ENCODE results near the gene RFLNA.

Gene RFLNA

DNA sequence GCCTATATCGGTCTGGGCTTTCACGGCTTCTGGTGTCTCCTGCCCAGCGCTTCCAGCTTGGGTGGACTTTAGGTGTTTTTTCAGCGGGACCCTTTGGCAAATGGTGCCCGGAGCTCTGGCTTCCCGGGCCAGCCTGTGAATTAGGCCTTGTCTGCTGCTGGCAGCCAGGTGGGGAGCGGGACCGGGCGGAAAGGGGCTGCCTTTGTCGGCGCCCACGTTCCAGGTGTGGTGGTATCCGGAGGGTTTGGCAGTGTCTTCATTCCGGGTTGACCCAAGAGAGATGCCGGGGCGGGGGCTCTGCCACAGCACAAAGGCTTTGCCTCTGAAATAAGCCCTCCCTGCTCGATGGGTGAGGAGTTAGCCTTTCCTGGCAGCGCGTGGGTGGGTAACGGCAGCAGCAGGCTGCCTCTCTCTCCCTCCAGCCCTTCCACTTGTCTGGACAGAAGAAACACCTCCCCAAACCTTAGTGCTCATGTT, 9.5 kb downstream of the RFLNA start:
- DNase-seq, result no peak

DNA sequence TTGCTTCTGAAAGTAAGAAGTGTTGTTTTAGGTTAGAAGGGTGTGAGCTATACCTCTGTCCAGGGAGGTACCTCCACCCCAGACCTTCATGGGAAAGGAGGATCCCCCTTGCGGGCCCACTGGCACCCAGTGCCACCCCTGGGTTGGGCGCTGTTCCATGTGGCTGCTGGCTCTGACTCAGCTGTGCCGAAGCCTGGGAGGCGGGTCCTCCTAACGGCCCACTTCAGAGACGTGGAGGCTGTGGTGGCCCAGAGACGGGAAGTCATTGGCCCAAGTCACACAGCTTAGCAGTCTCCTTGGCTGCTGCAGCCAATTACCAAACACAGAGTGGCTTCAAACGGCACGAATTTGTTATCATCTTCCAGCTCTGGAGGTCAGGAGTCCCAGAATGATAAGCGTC, 10.2 kb downstream of the RFLNA start:
- no peak for DNase-seq

DNA sequence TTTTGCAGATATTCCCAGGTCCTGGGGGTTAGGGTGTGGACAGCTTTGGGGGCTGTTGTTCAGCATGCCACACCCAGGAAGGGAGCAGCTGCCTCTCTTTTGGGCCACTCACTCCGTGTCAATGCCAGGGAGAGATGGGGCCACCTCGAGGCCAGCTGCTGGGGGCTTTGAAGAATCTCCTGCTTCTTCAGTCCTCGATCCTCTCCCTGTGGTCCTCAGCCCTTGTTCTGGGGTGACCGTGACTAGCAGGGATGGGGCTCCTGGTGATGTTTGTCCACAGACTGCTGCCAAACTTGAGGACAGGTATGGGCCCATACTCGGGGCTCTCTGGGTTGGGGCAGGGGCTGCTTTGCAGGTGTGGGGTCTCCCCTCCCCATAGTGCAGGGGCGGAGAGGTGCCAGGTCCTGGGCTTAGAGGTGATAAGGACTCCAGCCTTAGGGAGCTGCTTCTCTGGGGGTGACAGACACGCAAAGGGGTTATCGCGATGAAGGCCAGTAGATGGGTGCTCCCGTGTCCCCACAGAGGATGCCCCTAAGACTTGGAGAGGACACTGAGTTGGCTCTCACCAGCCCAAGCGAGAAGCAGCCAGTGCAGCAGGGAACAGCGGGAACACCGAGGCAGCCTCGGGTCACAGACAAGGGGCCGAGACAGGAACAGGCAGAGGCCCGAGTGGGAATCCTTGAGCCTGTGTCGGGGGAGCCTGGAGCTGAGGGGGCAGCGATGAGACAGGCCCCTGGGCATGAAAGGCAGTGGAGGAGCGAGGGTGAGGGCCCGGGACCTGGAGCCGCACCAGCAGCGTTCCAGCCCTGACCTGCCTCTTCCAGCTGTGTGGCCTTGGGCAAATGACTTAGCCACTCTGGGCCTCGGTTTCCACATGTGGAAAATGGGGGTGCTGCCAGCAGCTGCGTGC, 11.1 kb downstream of the RFLNA start:
- DNase-seq, result no peak

DNA sequence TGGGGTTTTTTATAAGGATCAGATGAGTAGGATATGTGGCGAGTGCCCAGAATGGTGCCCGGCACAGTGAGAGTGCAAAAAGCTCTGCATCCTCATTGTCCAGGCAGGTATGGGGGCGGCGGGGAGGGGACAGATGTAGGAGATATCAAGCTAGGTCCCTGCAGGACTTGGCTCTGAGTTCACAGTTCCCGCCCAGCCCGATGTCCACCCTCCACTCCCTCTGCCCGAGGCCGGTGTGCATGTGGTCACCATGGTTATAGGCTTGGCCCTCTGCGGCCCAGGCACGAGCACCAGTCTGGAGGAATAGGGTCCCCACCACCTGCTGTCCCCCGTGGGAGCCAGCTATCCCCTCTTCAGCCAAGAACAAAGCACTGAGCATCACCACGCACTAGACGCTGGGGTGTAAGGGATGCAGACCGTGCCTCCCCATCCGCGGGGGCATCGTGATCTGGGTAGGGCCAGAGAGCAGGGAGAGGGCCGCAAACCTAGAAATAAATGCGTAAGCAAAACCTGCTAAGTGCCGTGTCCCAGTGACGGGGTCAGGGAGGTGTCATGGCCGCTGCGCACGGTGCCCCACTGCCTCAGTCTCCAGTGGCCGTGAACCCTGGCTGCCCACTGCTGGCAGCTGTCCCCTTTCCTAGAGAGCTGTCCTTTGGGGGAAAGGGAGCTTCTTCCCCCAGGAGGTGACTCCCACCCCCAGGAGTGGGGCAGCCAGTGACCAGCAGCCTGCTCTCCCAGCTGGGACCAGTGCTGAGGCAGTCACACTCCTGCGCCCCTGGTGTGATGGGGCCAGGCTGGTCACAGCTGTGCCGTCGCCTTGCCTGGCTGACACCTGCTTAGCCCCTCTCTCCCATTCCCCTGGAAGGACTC, 12.0 kb downstream of the RFLNA start:
- DNase-seq, result no peak

DNA sequence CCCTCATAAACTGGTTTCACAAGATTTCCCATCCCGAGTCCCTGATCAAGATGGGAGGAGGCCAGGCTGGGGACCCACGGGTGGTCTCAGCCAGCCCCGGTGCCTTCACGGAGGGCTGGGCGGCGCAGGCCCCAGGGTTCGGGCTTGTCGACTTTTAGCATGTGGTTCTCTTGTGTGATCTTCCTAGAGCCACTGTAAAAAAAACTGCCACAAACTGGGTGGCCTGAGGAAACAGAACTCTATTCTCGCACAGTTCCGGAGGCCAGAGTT, 12.6 kb downstream of the RFLNA start:
- no peak for DNase-seq

DNA sequence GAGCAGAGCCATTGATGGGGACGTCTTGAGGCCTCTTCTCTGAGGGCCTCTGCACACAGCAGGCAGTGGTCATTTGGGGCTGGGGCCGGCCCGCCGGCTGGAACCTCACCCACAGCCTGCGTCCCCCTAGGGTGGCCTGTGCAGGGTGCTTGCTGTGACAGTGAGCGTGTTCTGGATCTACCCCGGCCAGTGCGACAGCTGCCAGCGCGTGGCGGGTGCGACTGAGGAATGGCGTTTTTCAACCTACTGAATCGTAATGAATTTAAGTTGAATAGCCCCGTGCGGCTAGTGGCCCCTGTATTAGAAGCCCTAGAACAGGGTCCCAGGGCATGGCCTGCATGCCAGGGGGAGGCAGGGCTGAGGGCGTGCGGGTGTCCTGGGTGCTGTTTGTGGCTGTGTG, 13.8 kb downstream of the RFLNA start:
- DNase-seq, result no peak

DNA sequence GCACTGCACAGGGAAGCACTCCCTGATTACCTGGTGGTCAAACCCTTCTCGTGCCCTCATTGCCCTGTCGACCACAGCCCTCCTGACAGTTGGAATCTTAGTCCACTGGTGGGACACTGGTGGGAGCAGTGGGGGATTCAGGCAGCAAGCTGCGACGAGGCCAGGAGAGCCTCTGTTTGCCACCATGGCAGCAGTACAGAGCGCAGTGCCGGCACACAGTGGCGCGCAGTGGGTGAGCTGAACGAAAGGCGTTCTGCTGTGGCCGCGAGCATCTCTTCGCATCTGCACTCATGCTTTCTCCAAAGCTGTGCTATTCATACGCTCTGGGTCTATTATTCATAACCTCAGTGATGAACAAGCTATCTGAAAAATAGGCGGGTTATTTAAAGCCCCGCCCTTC, 14.3 kb downstream of the RFLNA start:
- no peak for DNase-seq

DNA sequence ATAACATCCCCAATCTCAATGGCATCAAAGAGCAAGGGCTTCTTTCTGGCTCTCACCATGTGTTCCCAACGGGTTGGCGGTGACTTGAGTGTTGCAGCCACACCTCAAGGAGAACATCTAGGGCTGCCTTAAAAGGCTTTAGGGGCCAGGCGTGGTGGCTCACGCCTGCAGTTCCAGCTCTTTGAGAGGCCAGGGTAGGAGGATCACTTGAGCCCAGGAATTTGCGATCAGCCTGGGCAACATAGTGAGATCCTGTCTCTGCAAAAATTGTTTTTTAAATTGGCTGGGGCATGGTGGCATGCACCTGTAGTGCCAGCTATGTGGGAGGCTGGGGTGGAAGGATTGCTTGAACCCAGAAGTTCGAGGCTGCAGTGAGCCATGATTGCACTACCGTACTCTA, 14.9 kb downstream of the RFLNA start:
- no peak for DNase-seq

DNA sequence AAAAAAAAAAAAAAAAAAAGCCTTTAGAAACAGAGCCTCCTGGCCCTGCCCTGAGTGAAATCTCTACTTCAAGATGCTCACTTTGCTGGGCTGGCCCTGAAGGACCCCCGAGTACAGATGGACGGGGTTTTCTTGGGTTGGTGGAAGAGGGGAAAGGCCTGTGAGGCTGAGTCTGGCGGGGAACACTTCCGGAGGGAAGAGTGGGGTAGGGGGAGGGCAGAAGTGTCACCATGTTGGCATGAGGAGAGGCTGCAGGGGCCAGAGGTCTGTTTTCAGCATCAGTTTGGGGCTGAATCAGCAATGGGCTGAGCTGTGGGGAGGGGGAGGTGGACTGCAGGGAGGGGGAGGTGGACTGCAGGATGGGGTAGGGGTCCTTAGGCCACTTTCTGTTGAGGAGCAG, 15.3 kb downstream of the RFLNA start:
- no peak for DNase-seq

DNA sequence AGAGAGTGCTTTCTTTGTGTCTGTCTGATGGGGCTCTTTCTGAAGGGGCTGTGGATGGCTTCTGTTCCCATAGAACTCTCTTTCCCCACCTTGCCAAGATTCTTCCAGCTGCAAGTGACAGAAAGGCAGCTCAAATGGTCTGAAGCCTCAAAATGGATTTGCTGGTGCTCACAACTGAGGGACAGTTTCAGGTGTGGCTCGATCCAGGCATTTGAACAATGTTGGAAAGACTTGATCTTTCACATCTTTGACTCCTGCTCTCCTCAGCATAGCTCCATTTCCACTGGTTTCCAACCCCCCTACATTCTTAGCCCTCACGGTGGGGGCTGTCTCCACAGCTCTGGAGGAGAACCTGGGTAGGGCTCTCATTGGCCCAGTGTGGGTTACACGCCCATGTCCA, 15.9 kb downstream of the RFLNA start:
- DNase-seq, result no peak

DNA sequence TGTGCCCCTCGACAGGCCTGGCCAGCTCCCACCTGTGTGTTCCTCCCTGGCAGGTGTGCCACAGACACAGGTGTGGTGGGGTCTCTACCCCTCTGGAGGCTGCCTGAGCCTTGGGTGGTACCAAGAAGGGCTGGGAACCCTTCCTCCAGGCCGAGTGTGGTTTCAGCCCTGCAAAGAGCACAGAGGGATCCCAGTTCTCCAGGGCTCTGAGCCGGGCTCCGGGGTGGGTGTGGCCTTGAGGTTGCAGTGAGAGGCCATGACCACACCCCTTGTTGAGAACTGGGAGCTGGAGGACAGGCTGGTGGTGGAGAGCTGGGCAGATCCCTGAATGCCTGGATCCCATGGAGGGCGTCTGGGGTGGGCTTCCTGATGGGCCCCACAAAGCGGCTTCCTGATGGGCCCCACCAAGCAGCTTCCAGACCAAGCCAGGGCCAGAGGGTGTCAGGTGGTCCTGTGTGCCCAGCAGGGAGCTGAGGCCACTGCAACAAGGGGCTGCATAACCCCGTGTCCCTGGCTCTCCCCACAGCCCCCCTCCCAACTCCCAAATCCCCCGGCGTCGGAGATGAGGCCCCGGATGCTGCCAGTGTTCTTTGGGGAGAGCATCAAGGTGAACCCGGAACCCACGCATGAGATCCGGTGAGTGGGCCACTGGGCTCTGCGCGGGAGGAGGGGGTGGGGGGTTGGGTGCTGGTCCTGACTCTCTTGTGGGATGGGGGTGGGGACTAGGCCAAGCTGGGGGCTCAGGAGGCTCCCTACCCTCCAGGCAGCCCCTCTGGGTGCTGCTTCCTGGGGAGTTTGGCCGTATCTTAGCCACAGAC, 16.6 kb downstream of the RFLNA start:
- no peak for DNase-seq

DNA sequence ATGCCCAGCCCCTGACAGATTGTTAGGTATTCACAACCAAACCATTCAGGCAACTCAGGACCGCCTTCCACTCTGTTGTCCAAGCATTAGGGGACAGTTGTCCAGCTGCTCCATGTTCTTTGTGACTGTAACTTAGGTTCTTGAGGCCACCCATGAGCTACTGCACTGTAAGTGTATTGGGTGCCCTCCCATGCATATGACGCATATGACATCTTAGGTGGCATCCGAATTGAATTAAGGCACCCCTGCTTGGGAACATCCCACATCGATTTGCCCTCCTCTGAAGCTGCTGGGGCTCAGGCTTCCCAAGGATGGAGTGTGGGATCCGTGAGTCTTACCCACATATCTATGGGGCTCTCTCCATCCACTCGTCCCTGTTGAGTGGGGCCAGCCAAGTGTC, 17.7 kb downstream of the RFLNA start:
- DNase-seq, result no peak

DNA sequence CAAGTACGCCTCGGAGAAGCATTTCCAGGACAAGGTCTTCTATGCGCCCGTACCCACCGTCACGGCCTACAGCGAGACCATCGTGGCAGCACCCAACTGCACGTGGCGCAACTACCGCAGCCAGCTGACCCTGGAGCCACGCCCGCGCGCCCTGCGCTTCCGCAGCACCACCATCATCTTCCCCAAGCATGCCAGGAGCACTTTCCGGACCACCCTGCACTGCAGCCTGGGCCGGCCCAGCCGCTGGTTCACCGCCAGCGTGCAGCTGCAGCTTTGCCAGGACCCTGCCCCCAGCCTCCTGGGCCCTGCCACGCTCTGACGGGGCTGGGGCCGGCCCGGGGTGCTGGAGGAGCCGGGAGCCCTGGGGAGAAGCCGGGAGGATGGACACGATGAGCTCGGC, 19.3 kb downstream of the RFLNA start:
- DNase-seq, result no peak

DNA sequence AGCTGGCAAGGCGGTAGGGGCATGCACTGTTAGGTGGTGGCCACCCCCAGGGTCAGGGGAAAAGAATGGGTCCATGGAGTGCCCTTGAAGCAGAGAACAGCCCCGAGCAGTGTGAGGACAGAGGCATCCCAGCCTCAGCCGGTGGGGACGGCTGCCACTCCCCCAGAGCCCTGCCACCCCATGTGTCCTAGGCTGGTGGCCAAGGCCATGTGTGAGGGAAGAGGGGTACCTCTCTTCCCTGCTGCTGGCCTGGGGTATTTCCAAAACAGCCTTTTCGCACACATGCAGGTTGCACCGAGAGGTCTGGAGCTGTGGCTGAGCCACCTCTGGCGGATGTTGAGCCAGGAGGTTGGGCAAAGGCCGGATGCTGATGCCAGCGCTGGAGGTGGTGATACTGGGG, 19.9 kb downstream of the RFLNA start:
- DNase-seq, result no peak

DNA sequence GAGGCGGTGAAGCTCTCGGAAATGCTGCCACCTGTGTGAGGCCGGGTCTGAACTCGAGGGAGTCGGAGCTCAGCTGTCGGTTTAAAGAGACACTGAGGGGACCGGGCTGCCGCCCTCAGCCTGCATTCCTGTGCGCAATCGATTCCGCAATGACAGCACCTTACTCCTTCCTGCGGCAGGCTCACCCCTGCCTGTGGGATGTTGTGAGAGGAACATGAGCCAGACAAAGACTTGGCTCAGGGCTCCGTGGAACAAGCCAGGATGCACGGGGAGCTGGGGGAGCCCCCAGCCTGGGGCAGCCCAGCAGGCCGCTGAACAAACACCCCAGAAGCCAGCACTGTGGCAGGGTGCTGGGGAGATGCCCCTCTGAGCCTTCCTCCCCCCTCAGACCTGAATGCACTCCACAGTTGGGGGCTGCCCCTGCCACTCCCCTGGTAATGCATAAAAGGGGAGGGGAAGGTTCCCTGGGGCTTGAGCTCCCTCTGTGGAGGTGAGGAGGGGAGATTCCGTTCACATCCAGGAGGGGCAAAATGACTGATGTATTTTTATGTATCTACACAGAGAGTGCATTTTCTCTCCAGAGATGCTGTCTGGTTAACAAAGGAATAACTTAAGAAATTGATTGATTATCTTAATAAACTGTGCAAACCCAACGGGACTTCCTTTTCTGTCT, 20.6 kb downstream of the RFLNA start:
- DNase-seq, result no peak

DNA sequence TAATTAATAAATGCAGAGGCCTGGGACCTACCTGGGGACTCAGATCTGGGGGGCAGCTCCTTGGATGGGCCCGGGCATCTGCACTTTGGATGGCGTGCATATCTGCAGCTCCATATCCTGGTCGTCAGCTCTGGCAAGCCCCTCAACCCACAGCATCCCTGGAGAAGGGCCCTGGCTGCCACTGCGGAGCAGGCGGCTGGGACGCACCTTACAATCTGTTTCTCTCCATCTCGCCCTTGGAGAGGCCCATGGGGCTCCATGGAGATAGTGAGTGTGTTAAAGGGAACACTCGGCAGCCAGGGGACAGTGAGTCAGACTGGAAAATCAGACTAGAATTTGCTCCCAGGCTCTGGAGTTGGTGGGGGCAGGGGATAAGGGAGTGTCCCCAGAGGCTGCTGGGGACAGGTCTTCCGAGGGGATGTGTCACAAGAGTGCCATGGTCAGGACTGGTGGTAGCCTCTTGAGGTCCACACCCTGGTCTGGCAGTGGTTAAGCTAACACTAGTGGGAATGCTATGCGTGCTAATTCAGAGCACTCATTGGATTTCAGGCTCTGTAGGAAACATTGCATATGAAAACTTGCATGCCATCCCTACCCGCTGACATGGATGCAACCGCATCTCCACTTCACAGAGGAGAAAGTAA, 21.5 kb downstream of the RFLNA start:
- DNase-seq, result no peak

DNA sequence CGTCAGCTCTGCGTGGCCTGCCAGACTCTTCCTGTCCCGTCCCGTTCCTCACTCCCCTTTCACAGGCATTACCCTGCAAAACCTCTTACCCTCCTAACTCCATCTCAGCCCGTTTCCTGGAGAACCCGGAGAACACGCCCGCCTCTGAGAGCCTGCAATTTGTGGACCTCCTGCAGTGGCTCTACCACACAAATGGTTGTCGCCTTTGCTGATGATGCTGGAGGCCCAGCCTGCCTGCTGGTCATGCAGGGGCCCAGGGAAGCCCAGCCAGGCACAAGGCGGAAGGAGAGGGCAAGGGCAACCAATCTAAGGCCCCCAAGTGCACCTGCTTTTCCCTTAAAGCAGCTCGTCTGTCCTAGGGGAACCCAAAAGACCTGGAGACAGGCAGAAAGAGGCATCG, 22.5 kb downstream of the RFLNA start:
- DNase-seq, result no peak

DNA sequence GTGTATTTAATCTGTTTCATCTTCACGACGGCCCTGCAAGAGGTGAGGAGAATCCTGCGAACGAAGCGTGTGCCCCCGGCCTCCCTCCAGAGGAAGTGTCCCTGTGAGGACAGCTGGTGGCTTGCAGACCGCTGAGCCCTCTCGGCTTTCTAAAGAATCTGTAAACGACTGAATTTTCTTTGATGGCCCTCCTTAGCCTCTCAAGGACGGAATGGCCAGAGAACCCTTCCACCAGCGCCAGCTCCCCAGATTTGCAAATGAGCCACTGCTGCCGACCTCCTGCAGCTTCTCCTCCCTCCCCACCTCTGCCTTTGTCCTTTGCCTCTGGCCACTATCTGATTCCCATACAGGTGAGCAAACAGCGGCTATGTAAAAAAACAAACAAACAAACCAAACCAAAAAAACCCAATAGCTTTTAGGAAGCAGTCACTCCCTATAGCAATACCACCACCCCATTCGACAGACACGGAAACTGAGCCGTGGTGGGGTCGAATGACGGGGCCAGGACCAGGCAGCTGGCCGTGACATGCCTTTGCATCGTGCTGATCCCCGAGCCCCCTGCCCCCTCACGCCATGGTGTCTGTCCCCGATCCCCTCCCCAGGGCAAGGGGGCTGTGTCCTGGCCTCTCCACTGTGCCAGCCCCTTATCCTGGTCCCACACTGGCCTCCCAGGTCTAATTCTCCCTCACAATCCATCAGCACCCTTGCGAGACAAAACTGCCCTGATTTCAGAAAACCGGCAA, 23.6 kb downstream of the RFLNA start:
- no peak for DNase-seq

DNA sequence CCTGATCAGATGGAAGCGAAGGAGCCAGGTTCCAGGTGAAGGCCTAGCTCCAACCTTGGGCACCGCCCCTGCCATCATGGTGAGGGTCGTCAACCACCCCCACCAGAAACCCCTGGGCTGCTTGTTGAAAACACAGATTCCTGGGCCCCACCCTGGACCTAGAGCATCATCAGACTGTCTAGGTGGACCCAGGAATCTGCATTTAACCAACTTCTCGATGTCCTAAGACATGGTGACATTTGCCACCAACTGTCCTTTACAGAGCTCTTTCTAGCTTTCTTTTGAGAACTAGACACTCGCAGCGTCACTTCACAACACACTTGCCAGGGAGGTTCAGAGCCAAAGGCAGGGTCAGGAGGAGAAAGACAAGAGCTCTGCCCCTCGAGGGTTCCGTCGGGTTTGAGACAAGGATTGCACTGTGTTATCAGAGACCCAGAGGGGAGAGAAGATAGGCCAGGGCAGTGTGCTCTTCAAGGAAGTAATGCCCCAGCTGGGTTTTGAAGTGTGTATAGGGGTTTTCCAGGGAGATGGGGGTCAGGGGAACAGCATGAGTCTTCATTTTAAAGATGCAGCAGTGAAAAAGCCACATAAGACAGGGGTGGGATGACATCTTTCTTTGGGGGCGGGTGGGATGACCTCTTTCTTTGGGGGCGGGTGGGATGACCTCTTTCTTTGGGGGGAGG, 24.6 kb downstream of the RFLNA start:
- DNase-seq, result no peak

DNA sequence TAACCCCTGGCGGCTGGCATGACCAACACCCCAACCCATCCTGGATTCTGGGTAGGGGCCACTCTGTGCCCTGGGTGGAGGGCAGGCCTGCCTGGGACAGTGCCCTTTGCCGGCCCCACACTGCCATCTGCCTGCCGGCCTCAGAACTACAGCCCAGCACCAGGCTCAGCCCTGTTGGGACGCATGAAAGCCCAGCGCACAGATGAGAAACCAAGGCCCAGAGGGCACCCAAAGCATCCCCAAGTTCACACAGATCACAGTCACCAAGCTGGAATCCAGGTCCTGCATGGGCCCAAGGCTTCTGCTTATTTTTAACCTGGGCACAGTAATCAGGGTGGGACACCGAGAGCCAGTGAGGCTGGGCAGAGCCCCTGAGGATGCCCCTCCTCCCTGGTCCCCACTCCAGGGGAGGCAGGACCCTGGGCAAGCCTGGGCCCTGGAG, 26.2 kb downstream of the RFLNA start:
- peak; percentile 86 for DNase-seq

Data from right forelimb (tissue), 1 donor.